Adrenal gland (tissue), 12 donors: ENCODE data around the gene NR3C1. TPM values are rescaled to one million over a fixed set of nuclear protein-coding genes. Genes with fewer than 3 reads are reported as not detected.
"Not testable (repeated sequence)": the region's sequence is repeated elsewhere in the genome, so short reads cannot be mapped to it uniquely, and the experiment has no call there.

Source experiments
- DNase-seq, 7 donors: peaks; one replicate each; pipeline ENCODE4 v3.0.0-alpha.2; 2019 to 2020
- H3K27ac ChIP-seq, 5 donors: fragments of 200-600 bp; sonication (generic) in 4 of 5; 1 replicate in 3 of 5; 2 replicates in 2 of 5; pipeline versions ENCODE4 v1.5.1 to v1.8.0; 2016 to 2020; ENCODE audit warnings: mild to moderate bottlenecking in 1 of 5
- H3K27me3 ChIP-seq: fragments of 200-600 bp; 2 replicates; pipeline ENCODE4 v1.8.0; 2021
- H3K36me3 ChIP-seq, 2 donors: fragments of 200-600 bp; replicated peaks in 1 of 2; 1 replicate in 1 of 2; 2 replicates in 1 of 2; pipeline versions ENCODE4 v1.5.1 to v1.8.0; 2018 to 2022
- H3K4me1 ChIP-seq, 2 donors: fragments of 200-600 bp; replicated peaks in 1 of 2; 1 replicate in 1 of 2; 2 replicates in 1 of 2; pipeline versions ENCODE4 v1.5.1 to v1.8.0; 2018 to 2021
- H3K4me3 ChIP-seq, 4 donors: fragments of 200-600 bp; sonication (generic) in 3 of 4; one replicate each; pipeline ENCODE4 v1.5.1; 2016 to 2018
- H3K9me3 ChIP-seq, 3 donors: fragments of 200-600 bp; sonication (generic) in 1 of 3; replicated peaks in 1 of 3; 1 replicate in 2 of 3; 2 replicates in 1 of 3; pipeline versions ENCODE4 v1.5.1 to v1.8.0; 2016 to 2021
- POLR2A ChIP-seq, 2 donors: fragments of 450-650 bp; IDR thresholded peaks; one replicate each; pipeline ENCODE4 v1.6.1; 2017; ENCODE audit warnings: antibody characterized with exemption in 2 of 2, mild to moderate bottlenecking in 2 of 2, moderate library complexity in 1 of 2
- WGBS, 4 donors: extraction: QIAGEN DNeasy Blood & Tissue Kit in 2 of 4; methylation state at CpG; one replicate each; pipeline versions ENCODE4 v1.1.5 to v1.1.7; 2013 to 2017; 5-methylcytosine and 5-hydroxymethylcytosine counted together
- intact Hi-C, 2 donors: fragments of 100-400 bp; cut with DNase I; formaldehyde crosslinking; loops; one replicate each; pipeline versions ENCODE4 v1.14.1 to v1.15.0; 2022 to 2023
- polyA plus RNA-seq, 3 donors: library from polyadenylated mRNA; stranded (reverse); fragments of 200-250 nt in 2 of 3; fragments of 350-450 nt in 1 of 3; fragmentation: Illumina TruSeq in 1 of 3; extraction: RNeasy Lipid Tissue Mini Kit (QIAGEN cat#74804) in 1 of 3; gene quantifications; one replicate each; pipeline ENCODE4 v1.2.3, GENCODE V29; 2013 to 2014
- total RNA-seq, 9 donors: library from RNA; depleted of rRNA in 4 of 9; stranded (reverse); fragments of >200 nt in 4 of 9; fragments of 120-200 nt in 1 of 9; fragmentation: NEBNext Ultra II Directional in 1 of 9; extraction: Animal tissue kit (Norgen Biotek cat#: 25700) in 1 of 9; gene quantifications; one replicate each; pipeline versions ENCODE4 v1.1.0 to v1.2.4, GENCODE V29; 2013 to 2023
- TF ChIP-seq, protein P1 (sequence below), 6 experiments: fragments of 450-650 bp in 4 of 6; fragments of 200-600 bp in 2 of 6; sonication (generic) in 1 of 6; IDR thresholded peaks; 1 replicate in 5 of 6; 2 replicates in 1 of 6; pipeline versions ENCODE4 v1.5.1 to v1.8.0; 2016 to 2021; ENCODE audit warnings: antibody characterized with exemption in 6 of 6, mild to moderate bottlenecking in 2 of 6, moderate library complexity in 1 of 6
- donor health status: healthy with polysubstance abuse.
- donor health status: Bipolar disorder and iron deficiency.
- donor health status: DM: yes; HTN: yes; CAD: no.
- donor health status: DM: no; HTN: no; CAD: no.
- donor health status: DM: no; HTN: no; CAD: no.
- donor health status: DM: yes; HTN: yes; CAD: no.

The NR3C1 gene
- total and polyA plus RNA-seq, 12 donors, result 7.5 to 35.5 (median 24.5) TPM

DNA sequence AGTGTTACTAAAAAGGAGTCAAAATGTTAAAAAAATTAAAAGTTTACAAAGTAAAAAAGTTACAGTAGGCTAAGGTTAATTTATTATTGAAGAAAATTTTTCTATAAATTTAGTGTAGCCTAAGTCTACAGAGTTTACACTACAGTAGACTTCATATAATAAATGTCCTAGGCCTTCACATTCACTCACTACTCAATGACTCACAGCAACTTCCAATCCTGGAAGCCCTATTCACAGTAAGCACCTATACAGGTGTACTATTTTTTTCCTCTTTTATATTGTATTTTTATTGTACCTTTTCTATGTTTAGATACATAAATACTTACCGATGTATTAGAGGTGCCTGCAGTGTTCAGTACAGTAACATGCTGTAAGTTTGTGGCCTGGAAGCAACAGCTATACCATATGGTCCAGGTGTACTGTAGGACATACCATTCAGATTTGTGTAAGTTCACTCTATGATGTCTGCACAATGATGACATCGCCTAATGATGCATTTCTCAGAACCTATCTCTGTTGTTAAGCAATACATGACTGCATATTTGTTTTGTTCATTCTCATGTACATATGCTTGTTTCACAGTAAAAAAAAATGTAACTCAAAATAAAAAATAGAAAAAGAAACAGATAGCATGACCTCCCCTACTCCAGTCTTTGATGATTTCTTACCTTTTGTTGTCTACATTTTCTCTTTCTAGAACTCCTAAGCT, 64.7 kb downstream of the NR3C1 start:
- H3K27ac ChIP-seq, result no peak overlapping the region

DNA sequence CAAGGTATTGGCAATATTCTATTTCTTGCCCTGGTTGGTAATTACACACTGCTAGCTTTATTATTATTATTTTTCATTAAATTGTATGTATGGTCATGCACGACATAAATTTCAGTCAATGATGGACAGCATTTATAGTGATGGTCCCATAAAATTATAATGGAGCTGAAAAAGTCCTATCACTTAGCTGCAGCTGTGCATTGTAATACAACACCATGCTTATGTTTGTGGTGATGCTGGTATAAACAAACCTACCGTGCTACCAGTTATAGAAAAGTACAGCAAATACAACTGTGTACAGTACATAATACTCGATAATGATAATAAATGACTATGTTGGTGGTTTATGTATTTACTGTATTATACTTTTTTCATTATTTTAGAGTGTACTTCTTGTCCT, 65.5 kb downstream of the NR3C1 start:
- no peaks in the 10 kb centered on the region for H3K27me3 ChIP-seq
- H3K4me1 ChIP-seq, result peaks cover 0 to 17% of the 10 kb centered on the region in 2 donors
- intact Hi-C loops, result no loop called here
- no peak overlapping the region for H3K4me3 ChIP-seq
- H3K27ac ChIP-seq, result no peak overlapping the region
- DNase-seq, result no peak
- H3K36me3 ChIP-seq, result no peaks in the 10 kb centered on the region
- WGBS, 4 donors, result 93 to 97% (median 95%) methylated on average over 3 of the region's 3 CpGs
- H3K9me3 ChIP-seq, result no peaks in the 10 kb centered on the region
- TF ChIP-seq POLR2A (IDR thresholded peaks at IDR 0.05), result no peak
- TF ChIP-seq, protein P1, sequence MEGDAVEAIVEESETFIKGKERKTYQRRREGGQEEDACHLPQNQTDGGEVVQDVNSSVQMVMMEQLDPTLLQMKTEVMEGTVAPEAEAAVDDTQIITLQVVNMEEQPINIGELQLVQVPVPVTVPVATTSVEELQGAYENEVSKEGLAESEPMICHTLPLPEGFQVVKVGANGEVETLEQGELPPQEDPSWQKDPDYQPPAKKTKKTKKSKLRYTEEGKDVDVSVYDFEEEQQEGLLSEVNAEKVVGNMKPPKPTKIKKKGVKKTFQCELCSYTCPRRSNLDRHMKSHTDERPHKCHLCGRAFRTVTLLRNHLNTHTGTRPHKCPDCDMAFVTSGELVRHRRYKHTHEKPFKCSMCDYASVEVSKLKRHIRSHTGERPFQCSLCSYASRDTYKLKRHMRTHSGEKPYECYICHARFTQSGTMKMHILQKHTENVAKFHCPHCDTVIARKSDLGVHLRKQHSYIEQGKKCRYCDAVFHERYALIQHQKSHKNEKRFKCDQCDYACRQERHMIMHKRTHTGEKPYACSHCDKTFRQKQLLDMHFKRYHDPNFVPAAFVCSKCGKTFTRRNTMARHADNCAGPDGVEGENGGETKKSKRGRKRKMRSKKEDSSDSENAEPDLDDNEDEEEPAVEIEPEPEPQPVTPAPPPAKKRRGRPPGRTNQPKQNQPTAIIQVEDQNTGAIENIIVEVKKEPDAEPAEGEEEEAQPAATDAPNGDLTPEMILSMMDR (IDR thresholded peaks at IDR 0.05), result no peak

More for the DNA sequence above, 64.7 kb downstream of the NR3C1 start:
- Histone ChIP-seq H3K27me3 (no peaks in the 10 kb centered on the region), H3K36me3 (no peaks in the 10 kb centered on the region), H3K4me3 (no peak overlapping the region), H3K4me1 (peaks cover 0 to 17% of the 10 kb centered on the region in 2 donors), H3K9me3 (no peaks in the 10 kb centered on the region)
- no peak for DNase-seq
- 91 to 100% (median 98%) methylated on average over 2 of the region's 2 CpGs for WGBS, 4 donors
- TF ChIP-seq, protein P1 (IDR thresholded peaks at IDR 0.05), result no peak
- no peak for TF ChIP-seq POLR2A (IDR thresholded peaks at IDR 0.05)
- intact Hi-C loops, result no loop called here

DNA sequence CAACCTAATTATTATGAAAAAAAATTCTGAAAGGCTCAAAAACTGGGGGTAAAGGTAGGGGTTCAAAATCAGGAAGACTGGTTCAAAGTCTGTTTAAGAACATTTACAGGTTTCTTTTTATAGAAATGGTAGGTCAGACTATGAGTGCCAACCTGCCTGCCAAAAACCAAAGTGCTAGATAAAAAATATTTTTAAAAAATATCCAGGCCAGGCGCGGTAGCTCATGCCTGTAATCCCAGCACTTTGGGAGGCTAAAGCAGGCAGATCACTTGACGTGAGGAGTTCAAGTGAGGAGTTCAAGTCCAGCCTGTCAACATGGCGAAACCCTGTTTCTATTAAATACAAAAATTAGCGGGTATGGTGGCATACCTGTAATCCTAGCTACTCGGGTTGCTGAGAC, 67.0 kb downstream of the NR3C1 start:
- Histone ChIP-seq H3K4me3 (no peak overlapping the region), H3K27me3 (no peaks in the 10 kb centered on the region), H3K4me1 (peaks cover 0 to 10% of the 10 kb centered on the region in 2 donors), H3K9me3 (no peaks in the 10 kb centered on the region), H3K36me3 (no peaks in the 10 kb centered on the region), H3K27ac (no peak overlapping the region)
- intact Hi-C loops, result no loop called here
- TF ChIP-seq, protein P1 (IDR thresholded peaks at IDR 0.05), result no peak
- TF ChIP-seq POLR2A (IDR thresholded peaks at IDR 0.05), result no peak
- no peak for DNase-seq
- WGBS, 4 donors, result 85 to 95% (median 93%) methylated on average over 6 of the region's 6 CpGs

DNA sequence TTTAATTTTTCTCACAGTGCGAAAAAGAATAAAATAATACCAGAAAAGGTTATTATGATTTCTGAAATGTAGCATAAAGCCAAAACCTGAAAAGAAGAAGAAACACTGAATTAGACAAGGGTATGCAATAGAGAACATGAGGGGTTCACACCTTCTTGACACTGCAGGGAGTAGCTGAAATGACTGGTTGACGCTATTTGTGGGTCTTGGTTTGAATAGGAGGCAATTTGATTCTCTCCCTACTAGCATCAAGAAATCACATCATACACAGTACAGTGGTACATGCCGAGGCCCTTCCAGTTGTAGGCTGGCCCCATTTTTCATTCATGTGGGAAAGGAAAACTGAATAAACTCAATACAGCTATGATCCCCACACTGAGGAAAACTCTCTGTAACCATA, 68.6 kb downstream of the NR3C1 start:
- intact Hi-C loops, result no loop called here
- TF ChIP-seq POLR2A (IDR thresholded peaks at IDR 0.05), result no peak
- TF ChIP-seq, protein P1 (IDR thresholded peaks at IDR 0.05), result no peak
- Histone ChIP-seq H3K9me3 (no peaks in the 10 kb centered on the region), H3K27me3 (no peaks in the 10 kb centered on the region), H3K36me3 (no peaks in the 10 kb centered on the region), H3K4me1 (peaks cover 0 to 14% of the 10 kb centered on the region in 2 donors), H3K27ac (no peak overlapping the region), H3K4me3 (no peak overlapping the region)
- no peak for DNase-seq
- WGBS, 4 donors, result 92 to 100% (median 95%) methylated on average over 3 of the region's 3 CpGs

DNA sequence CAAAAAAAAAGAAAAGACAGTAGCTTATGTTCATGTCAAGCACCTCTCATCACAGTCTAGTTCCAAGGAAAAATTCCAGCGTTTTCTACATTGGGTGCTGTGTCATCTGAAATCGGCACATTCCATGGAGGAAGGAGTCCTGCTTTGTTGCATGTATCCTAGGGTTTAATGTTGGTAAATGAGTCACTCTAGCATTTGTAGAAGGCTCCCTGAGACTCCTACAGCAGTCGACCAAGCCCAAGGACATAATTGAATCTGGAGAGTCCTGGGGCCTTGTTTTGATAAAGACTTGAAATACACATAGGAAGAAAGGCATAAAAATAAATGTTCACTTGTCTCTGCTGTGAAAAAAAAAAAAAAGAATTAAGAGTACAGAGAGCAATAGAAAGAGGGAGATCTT, 69.1 kb downstream of the NR3C1 start:
- H3K36me3 ChIP-seq, H3K27me3 ChIP-seq, H3K27ac ChIP-seq, H3K9me3 ChIP-seq, H3K4me3 ChIP-seq, DNase-seq, intact Hi-C loops: not testable (repeated sequence)
- WGBS, 4 donors, result 61 to 76% (median 66%) methylated on average over 3 of the region's 3 CpGs
- peaks cover 0 to 16% of the 10 kb centered on the region in 2 donors for H3K4me1 ChIP-seq
